NCI-H1417 (cell line): ENCODE data around the gene NUP93.
"Not testable (repeated sequence)": the region's sequence is repeated elsewhere in the genome, so short reads cannot be mapped to it uniquely, and the experiment has no call there.

ENCODE experiments used
- DNase-seq, 3 experiments: peaks; one replicate each; lab custom pipeline; 2025; lab: John Stamatoyannopoulos, UW

The NUP93 gene

GRCh38 chr16:56870276-56870888 is 140.5 kb downstream of the NUP93 start:
- DNase-seq, result no peak

DNA sequence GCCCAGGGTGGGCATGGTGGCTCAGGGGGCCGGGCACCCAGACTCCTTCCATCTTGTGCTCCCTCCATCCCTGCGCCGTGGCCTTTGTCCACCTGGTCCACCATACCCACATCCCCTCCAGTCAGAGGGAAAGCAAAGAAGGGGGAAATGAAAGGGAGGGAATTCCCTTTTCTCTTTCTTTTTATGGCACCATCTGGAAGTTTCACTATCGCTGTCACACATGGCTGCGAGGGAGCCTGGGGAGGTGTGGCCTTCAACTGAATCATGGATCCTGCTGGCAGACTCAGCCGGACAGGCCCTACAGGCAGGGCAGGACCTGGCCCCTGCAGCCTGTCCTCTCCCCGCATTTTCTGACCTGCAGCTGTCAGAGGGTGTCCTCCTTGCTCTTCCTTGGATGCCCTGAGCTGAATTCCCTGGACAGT is 141.3 kb downstream of the NUP93 start:
- no peak for DNase-seq

DNA sequence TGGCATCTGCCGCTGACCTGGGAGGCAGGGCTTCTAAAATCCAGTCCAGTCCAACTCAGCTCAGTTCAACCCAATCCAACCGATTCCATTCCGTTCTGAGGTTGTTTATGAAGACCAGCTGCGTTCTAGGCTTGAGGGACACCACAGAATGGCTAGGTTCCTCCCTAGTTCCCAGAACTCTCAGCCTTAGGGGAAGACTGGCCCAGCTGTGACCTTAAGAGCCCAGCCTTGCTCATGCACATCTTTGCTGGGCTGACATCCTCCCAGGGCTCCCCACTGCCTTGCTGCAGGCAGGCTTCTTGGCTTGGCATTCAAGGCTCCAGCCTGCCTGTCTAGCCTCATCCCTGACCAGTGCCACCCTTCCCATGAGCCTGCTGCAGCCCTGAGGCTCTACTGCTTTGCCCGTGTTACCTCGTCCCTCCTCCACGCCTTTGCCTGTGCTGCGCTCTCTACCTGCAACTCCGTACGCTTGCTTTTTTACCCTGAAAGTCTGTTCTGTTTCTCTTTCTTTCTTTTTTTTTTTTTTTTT is 143.0 kb downstream of the NUP93 start:
- DNase-seq, result no peak

DNA sequence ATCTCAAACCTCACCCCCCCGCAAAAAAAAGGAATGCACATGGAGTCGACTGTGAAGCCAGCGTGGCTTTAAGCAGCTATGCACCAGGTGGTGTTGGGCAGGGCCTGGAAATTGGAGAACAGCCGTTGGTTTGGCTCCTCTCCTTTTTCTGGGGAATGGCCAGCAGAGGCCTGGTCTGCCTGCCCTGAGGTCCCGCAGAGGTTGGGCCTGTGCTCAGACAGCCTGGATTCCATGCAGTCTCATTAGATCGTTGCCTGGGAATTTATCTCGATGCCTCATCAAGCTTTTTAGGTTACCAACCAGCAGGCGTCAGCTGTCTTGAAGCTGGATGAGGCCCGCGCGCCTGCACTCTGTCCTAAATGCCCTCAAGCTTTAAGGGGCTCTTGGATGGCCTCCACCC is 144.9 kb downstream of the NUP93 start:
- no peak for DNase-seq

- no peak for DNase-seq
Observed at GRCh38 chr16:56876048-56876447, 146.1 kb downstream of the NUP93 start.

DNA sequence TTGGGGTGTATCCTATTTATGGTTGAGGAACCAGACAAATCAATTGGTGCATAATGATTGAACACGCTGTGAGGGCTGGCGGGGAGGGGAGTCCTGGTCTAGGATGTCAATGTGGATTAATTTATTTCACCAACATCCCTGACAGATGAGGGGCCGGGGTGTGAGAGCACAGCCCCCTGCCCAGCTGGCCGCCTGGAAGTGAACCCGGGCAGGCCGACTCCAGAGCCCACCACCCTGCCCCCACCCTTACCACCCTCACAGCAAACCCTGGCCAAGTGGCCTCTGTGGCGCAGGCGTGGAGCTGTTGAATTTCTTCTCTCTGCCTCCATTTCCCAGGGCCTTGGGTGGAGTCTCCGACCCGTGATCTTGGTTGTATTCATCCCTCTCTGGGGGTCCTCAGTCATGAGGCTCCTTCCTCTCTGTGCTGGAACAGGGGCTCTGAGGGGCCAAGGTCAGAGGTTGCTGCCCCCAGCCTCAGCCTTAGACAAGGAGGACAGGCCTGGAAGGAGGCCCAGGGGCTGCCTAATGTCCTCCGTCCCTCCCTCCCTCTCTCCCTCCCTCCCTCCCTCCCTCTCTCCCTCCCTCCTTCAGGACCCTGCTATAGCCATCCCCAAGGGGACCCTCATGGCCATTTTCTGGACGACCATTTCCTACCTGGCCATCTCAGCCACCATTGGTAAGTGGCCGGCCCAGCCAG is 147.7 kb downstream of the NUP93 start:
- DNase-seq, result no peak

GRCh38 chr16:56878282-56878854 is 148.4 kb downstream of the NUP93 start:
- no peak for DNase-seq

- DNase-seq, result no peak
Observed at GRCh38 chr16:56879276-56879675, 149.3 kb downstream of the NUP93 start.

DNA sequence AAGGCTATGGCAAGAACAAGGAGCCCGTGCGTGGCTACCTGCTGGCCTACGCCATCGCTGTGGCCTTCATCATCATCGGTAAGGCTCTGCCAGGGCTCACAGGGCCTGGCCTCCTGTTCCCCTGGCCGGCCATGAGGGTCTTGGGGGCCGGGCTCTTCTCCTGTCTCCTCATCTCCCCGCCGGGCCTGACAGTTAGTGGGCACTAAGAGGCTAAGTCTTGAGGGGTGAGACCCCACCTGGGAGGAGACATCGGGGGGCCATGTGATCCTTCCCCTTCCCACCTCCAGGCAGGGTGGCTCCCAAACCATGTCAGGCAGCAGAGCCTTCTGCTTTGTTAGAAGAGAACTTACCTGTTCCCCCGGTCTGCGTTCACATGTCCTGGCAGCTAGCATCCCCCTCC is 150.2 kb downstream of the NUP93 start:
- no peak for DNase-seq

GRCh38 chr16:56880685-56881084 is 150.8 kb downstream of the NUP93 start:
- DNase-seq, result no peak

DNA sequence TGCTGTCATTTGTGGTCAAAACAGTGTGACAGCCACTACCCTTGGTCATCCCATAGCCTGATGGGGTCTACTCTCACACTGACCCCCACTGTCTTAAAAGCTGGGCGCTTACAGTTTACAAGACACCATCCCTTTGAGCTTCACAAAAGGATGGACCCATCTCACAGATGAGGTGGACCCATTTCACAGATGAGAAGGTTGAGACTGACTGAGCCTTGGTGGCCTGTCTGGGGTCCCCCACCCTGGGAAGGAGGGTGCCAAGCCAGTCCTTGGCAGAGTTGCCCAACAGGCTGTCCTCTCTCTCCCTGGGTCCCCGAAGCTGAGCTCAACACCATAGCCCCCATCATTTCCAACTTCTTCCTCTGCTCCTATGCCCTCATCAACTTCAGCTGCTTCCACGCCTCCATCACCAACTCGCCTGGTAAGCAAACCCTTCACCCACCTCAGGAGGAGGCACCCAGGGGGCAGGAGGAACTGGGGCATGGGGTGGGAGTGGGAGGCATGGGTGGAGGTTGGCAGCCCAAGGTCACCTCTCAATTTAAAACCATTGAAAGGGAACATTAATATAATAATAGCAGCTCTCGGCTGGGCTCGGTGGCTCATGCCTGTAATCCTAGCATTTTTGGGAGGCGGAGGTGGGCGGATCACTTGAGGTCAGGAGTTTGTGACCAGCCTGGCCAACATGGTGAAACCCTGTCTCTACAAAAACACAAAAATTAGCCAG is 152.3 kb downstream of the NUP93 start:
- no peak for DNase-seq

- no peak for DNase-seq
Observed at GRCh38 chr16:56883586-56883985, 153.7 kb downstream of the NUP93 start.

DNA sequence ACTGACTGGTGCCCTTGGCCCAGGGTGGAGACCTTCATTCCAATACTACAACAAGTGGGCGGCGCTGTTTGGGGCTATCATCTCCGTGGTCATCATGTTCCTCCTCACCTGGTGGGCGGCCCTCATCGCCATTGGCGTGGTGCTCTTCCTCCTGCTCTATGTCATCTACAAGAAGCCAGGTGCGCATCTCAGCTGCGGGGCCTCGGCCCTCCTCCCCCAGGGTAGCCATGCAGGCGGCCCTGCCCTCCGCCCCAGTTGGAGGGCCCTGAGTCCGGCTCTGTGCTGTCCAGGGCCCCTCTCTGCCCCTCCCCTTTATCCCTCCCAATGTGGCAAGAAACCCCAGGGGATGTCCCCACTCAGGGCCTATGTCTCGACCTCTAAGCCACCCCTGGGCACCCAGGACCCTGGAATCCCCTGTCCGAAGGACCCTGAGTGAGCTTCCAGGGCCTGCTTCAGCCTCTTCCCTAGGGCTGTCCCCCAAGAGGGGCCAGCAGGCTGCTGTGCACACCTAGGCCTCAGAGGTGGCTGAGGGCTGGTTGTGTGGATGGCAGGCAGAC is 154.2 kb downstream of the NUP93 start:
- no peak for DNase-seq

GRCh38 chr16:56884929-56885328 is 155.0 kb downstream of the NUP93 start:
- DNase-seq, result not testable (repeated sequence)

- no peak for DNase-seq
Observed at GRCh38 chr16:56885446-56886162, 155.7 kb downstream of the NUP93 start.

- DNase-seq, result no peak
Observed at GRCh38 chr16:56886296-56886695, 156.4 kb downstream of the NUP93 start.

- DNase-seq, result no peak
Observed at GRCh38 chr16:56886826-56887225, 156.9 kb downstream of the NUP93 start.

DNA sequence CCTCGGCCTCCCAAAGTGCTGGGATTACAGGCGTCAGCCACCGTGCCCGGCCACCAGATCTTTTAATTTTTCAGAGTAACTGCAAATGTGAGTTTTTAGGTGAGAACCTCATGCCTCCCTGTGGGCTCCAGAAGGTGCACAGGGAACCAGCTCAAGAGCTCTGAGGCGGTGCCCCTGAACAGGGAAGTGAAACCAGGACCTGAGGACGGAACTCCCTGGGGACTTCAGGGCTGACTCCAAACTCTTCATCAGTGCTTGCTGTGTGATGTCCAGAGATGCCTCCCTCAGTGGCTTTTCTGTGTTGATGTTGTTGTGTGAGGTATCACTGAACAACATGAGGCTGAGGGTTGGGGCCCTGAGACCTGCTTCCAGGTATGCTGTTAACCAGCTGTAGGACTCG is 158.9 kb downstream of the NUP93 start:
- DNase-seq, result no peak

DNA sequence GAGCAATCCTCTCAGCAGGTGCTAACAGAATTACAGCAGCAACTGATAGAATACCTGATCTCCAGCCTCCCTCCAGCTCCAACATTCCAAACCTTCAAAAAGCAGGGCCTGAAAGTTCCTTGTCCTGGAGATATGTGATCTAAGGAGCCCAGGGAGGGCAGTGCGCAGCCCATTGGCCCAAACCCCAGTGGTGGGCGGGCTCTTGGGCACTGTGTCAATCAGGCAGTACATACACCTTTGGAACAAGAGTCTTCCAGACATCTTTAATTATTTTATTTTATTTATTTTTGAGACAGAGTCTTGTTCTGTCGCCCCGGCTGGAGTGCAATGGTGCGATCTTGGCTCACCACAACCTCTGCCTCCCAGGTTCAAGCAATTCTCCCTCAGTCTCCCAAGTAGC is 159.3 kb downstream of the NUP93 start:
- DNase-seq, result no peak

DNA sequence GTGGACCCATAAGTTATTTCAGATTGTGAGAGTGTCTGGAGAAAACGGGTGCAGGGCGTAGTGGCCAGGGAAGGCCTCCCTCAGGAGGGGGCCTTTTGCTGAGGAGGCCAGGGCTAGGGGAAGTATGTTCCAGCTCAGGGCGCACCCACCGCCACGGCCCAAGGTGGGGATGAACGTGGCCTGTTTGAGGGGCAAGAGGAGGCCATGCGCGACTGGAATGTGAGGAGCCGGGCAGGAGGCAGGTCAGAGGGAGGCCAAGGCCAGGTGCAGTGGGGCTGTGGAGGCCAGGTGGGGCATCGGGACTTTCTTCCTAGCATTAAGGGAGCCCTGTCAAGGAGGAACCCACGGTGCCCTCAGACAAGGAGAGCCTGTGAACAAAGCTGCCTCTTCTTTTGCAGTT is 161.8 kb downstream of the NUP93 start:
- DNase-seq, result no peak

DNA sequence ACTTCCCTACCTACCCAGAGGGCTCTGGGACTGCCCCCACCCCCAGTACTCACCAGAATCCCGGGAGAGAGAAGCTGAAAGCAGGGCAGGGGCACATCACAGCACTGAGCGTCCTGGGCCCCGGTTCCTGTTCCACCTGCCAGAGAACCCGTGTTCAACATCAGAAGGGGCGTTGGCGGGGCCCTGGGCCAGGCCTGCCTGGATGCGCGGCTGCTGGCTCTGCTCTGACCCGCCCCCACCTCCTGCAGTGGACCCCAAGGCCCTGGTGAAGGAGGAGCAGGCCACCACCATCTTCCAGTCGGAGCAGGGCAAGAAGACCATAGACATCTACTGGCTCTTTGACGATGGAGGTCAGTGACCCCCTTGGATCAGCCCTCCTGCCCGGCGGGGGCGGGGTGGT is 162.8 kb downstream of the NUP93 start:
- no peak for DNase-seq
